Measurements from ENCODE around the gene ADGRA3.

Gene ADGRA3

GRCh38 chr4:22521240-22521639 is 5.4 kb upstream of the ADGRA3 start:
- no peak for TF ChIP-seq REST (IDR thresholded peaks at IDR 0.05; ENCODE audit: insufficient replicate concordance, low read depth)
- TF ChIP-seq POLR2AphosphoS5 (IDR thresholded peaks at IDR 0.05; ENCODE audit: low read depth) = no peak
- no peak for TF ChIP-seq GABPA (IDR thresholded peaks at IDR 0.05; ENCODE audit: low read depth)
- no peak for TF ChIP-seq CTCF (IDR thresholded peaks at IDR 0.05; ENCODE audit: insufficient read depth, low read length)
- TF ChIP-seq SPI1 (IDR thresholded peaks at IDR 0.05; ENCODE audit: borderline replicate concordance, low read depth) = no peak
- Histone ChIP-seq H3K27ac (replicated peaks) (no peak overlapping the region), H3K4me3 (replicated peaks; ENCODE audit: insufficient read depth, low read length) (no peak overlapping the region), H3K27me3 (ENCODE audit: insufficient read depth, poor library complexity, severe bottlenecking) (no peaks in the 10 kb centered on the region)
- no peak for DNase-seq (ENCODE audit: low read depth in 1 of 2, low spot score in 1 of 2)

- TF ChIP-seq GABPA (IDR thresholded peaks at IDR 0.05; ENCODE audit: low read depth) (no peak), POLR2AphosphoS5 (IDR thresholded peaks at IDR 0.05; ENCODE audit: low read depth) (peak; percentile 35; the same call in 1 of the 2 replicates), CTCF (IDR thresholded peaks at IDR 0.05; ENCODE audit: insufficient read depth, low read length) (no peak)
- Histone ChIP-seq H3K4me3 (replicated peaks; ENCODE audit: insufficient read depth, low read length) (peak overlapping the region; percentile 55), H3K27ac (replicated peaks) (peak overlapping the region; percentile 77), H3K27me3 (ENCODE audit: insufficient read depth, poor library complexity, severe bottlenecking) (no peaks in the 10 kb centered on the region)
- peak in 1 of 2 experiments; percentile 52 for DNase-seq (ENCODE audit: low read depth in 1 of 2, low spot score in 1 of 2)
Measured at GRCh38 chr4:22515145-22515887, 550 bp downstream of the ADGRA3 start.

- Histone ChIP-seq H3K27ac (replicated peaks) (peak overlapping the region; percentile 77), H3K27me3 (ENCODE audit: insufficient read depth, poor library complexity, severe bottlenecking) (no peaks in the 10 kb centered on the region), H3K4me3 (replicated peaks; ENCODE audit: insufficient read depth, low read length) (peak overlapping the region; percentile 55)
- DNase-seq (ENCODE audit: low read depth in 1 of 2, low spot score in 1 of 2) = no peak
- TF ChIP-seq CTCF (IDR thresholded peaks at IDR 0.05; ENCODE audit: insufficient read depth, low read length) = no peak
- no peak for TF ChIP-seq REST (IDR thresholded peaks at IDR 0.05; ENCODE audit: insufficient replicate concordance, low read depth)
- no peak for TF ChIP-seq GABPA (IDR thresholded peaks at IDR 0.05; ENCODE audit: low read depth)
- TF ChIP-seq POLR2AphosphoS5 (IDR thresholded peaks at IDR 0.05; ENCODE audit: low read depth) = no peak
- TF ChIP-seq SPI1 (IDR thresholded peaks at IDR 0.05; ENCODE audit: borderline replicate concordance, low read depth) = no peak
Measured at GRCh38 chr4:22514481-22514880, 1.4 kb downstream of the ADGRA3 start.
